Heart left ventricle (tissue), 13 donors: ENCODE results near the gene EEF1A2.

Experiments used
- POLR2A ChIP-seq, 2 donors: fragments of 450-650 bp; IDR thresholded peaks; one replicate each; pipeline ENCODE4 v1.6.1; 2017; ENCODE audit warnings: antibody characterized with exemption in 2 of 2, mild to moderate bottlenecking in 2 of 2, moderate library complexity in 2 of 2
- TF ChIP-seq, protein P1 (sequence below), 12 donors: fragments of 200-600 bp; sonication (generic) in 4 of 12; IDR thresholded peaks; one replicate each; pipeline versions ENCODE4 v1.5.0 to v1.8.0; 2018 to 2022; ENCODE audit warnings: antibody characterized with exemption in 12 of 12, mild to moderate bottlenecking in 5 of 12
- donor health status: ischemic (EF 13 %, LVEDD 7.1; RV severe dilation, severe dysfunction).
- donor health status: DM: no; HTN: yes; CAD: no.
- donor health status: DM: no; HTN: no; CAD: no.
- donor health status: ischemic (EF 25% LVEDD 6.9; RV normal size, moderate dysfunction).
- donor health status: ischemic (EF 25% LVEDD 5.7; RV mildly dilated, moderate dysfunction).
- donor health status: ischemic (EF 35%, LVEDD 5.7; RV mildly dilated, moderate dysfunction).
- donor health status: nonischemic (EF 11% LVEDD 7.7; RV severe dilation, severe dysfunction).
- donor health status: DM: yes; HTN: yes; CAD: no.
- donor health status: PGD.
- donor health status: ischemic (EF 29% LVEDD 5.4; RV normal size, mild dysfunction).
- donor health status: nonischemic (EF 23%, LVEDD 6.1; RV moderate dilation, normal function).

DNA sequence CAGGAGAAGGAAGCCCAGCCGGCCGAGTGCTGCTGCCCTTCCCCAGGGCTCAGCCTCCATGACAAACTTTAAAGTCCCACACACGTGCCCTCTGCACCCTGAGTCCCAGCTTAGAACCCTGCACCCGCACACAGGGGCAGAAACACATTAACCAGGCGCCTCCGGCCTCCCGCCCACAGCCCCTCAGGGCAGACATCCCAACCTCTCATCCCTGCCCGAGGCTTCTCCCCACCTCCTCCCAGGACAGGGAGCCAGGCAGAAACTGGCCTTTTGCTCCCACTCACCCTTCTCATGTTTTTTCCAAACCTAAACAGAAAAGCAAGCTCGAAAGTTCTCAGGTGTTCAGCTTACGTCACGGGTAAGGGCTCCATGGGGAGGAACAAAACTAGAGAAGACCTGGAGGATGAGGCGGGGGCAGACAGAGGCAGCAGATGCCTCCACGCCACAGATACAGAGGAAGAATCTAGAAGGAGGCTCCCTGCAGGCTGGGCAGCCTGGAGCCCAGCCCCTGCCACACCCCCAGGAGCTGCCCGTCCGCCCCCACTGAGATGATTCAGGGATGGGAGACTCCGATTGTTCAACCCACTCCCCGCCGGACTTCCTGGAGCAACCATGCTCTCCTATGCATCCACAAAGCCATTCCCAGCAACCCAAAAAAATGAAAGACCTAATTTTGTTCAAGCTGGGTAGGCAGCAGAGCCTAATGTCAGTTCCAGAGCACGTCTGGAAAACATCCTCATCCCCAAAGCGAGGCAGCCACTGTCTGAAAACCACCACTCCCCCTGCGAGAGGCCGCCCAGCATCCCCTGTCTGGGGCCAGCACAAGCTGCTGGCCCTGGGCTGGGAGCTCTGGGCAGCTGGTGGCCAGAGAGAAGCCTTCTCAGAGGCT is 35.2 kb downstream of the EEF1A2 start:
- TF ChIP-seq, protein P1, sequence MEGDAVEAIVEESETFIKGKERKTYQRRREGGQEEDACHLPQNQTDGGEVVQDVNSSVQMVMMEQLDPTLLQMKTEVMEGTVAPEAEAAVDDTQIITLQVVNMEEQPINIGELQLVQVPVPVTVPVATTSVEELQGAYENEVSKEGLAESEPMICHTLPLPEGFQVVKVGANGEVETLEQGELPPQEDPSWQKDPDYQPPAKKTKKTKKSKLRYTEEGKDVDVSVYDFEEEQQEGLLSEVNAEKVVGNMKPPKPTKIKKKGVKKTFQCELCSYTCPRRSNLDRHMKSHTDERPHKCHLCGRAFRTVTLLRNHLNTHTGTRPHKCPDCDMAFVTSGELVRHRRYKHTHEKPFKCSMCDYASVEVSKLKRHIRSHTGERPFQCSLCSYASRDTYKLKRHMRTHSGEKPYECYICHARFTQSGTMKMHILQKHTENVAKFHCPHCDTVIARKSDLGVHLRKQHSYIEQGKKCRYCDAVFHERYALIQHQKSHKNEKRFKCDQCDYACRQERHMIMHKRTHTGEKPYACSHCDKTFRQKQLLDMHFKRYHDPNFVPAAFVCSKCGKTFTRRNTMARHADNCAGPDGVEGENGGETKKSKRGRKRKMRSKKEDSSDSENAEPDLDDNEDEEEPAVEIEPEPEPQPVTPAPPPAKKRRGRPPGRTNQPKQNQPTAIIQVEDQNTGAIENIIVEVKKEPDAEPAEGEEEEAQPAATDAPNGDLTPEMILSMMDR (IDR thresholded peaks at IDR 0.05), result no peak
- no peak for TF ChIP-seq POLR2A (IDR thresholded peaks at IDR 0.05)
